Vagina (tissue), 2 donors: ENCODE results near the gene RSBN1.

ENCODE experiments used
- CTCF ChIP-seq, 3 experiments: fragments of 450-650 bp in 2 of 3; fragments of 200-600 bp in 1 of 3; sonication (generic) in 1 of 3; IDR thresholded peaks; one replicate each; pipeline ENCODE4 v1.5.1; 2017 to 2019; ENCODE audit warnings: antibody characterized with exemption in 3 of 3, mild to moderate bottlenecking in 2 of 3, moderate library complexity in 2 of 3
- POLR2A ChIP-seq, 2 donors: fragments of 450-650 bp; IDR thresholded peaks; one replicate each; pipeline ENCODE4 v1.6.1; 2017; ENCODE audit warnings: antibody characterized with exemption in 2 of 2, mild to moderate bottlenecking in 2 of 2, moderate library complexity in 2 of 2
- POLR2AphosphoS5 ChIP-seq, 2 donors: sonication (generic); formaldehyde crosslinking; IDR thresholded peaks; one replicate each; pipeline ENCODE4 v1.9.0; 2017; ENCODE audit warnings: antibody characterized with exemption in 2 of 2, mild to moderate bottlenecking in 2 of 2, low read depth in 1 of 2; ENCODE audit not compliant: insufficient read depth in 1 of 2

GRCh38 chr1:113760102-113761080 lies 51.9 kb downstream of the RSBN1 start:
- TF ChIP-seq CTCF (IDR thresholded peaks at IDR 0.05) (no peak), POLR2A (IDR thresholded peaks at IDR 0.05) (no peak), POLR2AphosphoS5 (IDR thresholded peaks at IDR 0.05; ENCODE audit: insufficient read depth in 1 of 2, low read depth in 1 of 2) (no peak)
